ENCODE data around the gene XPO4. TPM values are rescaled to one million over a fixed set of nuclear protein-coding genes. Genes with fewer than 3 reads are reported as not detected.
"Not testable (repeated sequence)": the region's sequence is repeated elsewhere in the genome, so short reads cannot be mapped to it uniquely, and the experiment has no call there.

Gene XPO4
- total RNA-seq, 1 experiment from 2014 or later = 34.1 TPM

GRCh38 chr13:20942938-20943559 is 40.5 kb upstream of the XPO4 start:
- Histone ChIP-seq H3K4me1 (ENCODE audit: insufficient read depth, low read length) (no peaks in the 10 kb centered on the region; the same call in 1 of the 2 replicates), H3K14ac (ENCODE audit: insufficient read depth, low read length) (no peak overlapping the region), H3K56ac (ENCODE audit: insufficient read length, low read depth, low read length) (no peak overlapping the region), H3K4ac (ENCODE audit: low read depth, low read length) (no peak overlapping the region), H3K79me2 (ENCODE audit: insufficient read depth, low read length) (no peaks in the 10 kb centered on the region), H4K8ac (replicated peaks; ENCODE audit: insufficient read length, low read depth, low read length) (no peak overlapping the region), H3K23me2 (ENCODE audit: insufficient read length, low read depth, low read length, poor library complexity, severe bottlenecking) (peaks cover 5% of the 10 kb centered on the region), H3T11ph (ENCODE audit: low read length) (no peak overlapping the region), H3K79me1 (ENCODE audit: insufficient read depth, low read depth, low read length, poor library complexity, severe bottlenecking) (no peaks in the 10 kb centered on the region), H4K5ac (ENCODE audit: insufficient read length, low read depth, low read length) (no peak overlapping the region), H3K9ac (ENCODE audit: extremely low read depth, insufficient read length, low read length) (no peak overlapping the region), H2BK20ac (ENCODE audit: low read depth, low read length, poor library complexity, severe bottlenecking) (no peak overlapping the region), H3K23ac (ENCODE audit: insufficient read length, low read depth, low read length) (no peak overlapping the region), H2BK12ac (ENCODE audit: insufficient read length, low read depth, low read length) (no peak overlapping the region), H3K27me3 (ENCODE audit: insufficient read depth, low read length) (peaks cover 4% of the 10 kb centered on the region; the same call in 1 of the 2 replicates), H3K18ac (ENCODE audit: insufficient read length, low read depth, low read length) (no peak overlapping the region), H3K27ac (ENCODE audit: insufficient read length, low read depth, low read length) (no peak overlapping the region), H2BK5ac (ENCODE audit: insufficient read length, low read length) (no peak overlapping the region), H2BK120ac (ENCODE audit: low read depth, low read length, poor library complexity, severe bottlenecking) (no peak overlapping the region), H4K20me1 (ENCODE audit: control insufficient read depth, insufficient read depth, insufficient read length) (no peaks in the 10 kb centered on the region), H2BK15ac (ENCODE audit: low read depth, low read length) (no peak overlapping the region), H2AK5ac (ENCODE audit: insufficient read length, low read length) (no peak overlapping the region), H3K4me2 (ENCODE audit: insufficient read depth, insufficient read length, low read length) (no peak overlapping the region), H3K9me3 (ENCODE audit: control insufficient read depth, low read depth, low read length) (no peaks in the 10 kb centered on the region), H2AFZ (ENCODE audit: low read length) (no peak overlapping the region), H4K91ac (ENCODE audit: insufficient read length, low read depth, low read length) (no peak overlapping the region)
- Mint-ChIP-seq H3K36me3 (ENCODE audit: insufficient read depth in 1 of 3, low read depth in 3 of 3) (no peaks in the 10 kb centered on the region), H3K9me3 (no peaks in the 10 kb centered on the region), H3K27me3 (ENCODE audit: low read depth) (peaks cover 39% of the 10 kb centered on the region), H3K4me1 (peaks cover 23 to 26% of the 10 kb centered on the region in 2 experiments), H3K4me3 (no peak overlapping the region), H3K27ac (no peak overlapping the region)
- WGBS (ENCODE audit: extremely low coverage, insufficient read length, low lambda C conversion rate) = no CpG with 5 or more reads among the region's 22 CpGs
- DNase-seq = no peak
- TF ChIP-seq CTCF (conservative IDR thresholded peaks at IDR 0.05) = no peak

- not testable (repeated sequence) for H3K23me2 ChIP-seq (ENCODE audit: insufficient read length, low read depth, low read length, poor library complexity, severe bottlenecking); H3K79me2 ChIP-seq (ENCODE audit: insufficient read depth, low read length); H3K27me3 ChIP-seq (ENCODE audit: insufficient read depth, low read length); H2BK15ac ChIP-seq (ENCODE audit: low read depth, low read length); H3K4ac ChIP-seq (ENCODE audit: low read depth, low read length); H3K14ac ChIP-seq (ENCODE audit: insufficient read depth, low read length); H3T11ph ChIP-seq (ENCODE audit: low read length); H3K9me3 Mint-ChIP-seq; H3K36me3 Mint-ChIP-seq (ENCODE audit: insufficient read depth in 1 of 3, low read depth in 3 of 3); H3K56ac ChIP-seq (ENCODE audit: insufficient read length, low read depth, low read length); H3K9me3 ChIP-seq (ENCODE audit: control insufficient read depth, low read depth, low read length); H4K8ac ChIP-seq (replicated peaks; ENCODE audit: insufficient read length, low read depth, low read length); H2BK120ac ChIP-seq (ENCODE audit: low read depth, low read length, poor library complexity, severe bottlenecking); H4K5ac ChIP-seq (ENCODE audit: insufficient read length, low read depth, low read length); H2BK20ac ChIP-seq (ENCODE audit: low read depth, low read length, poor library complexity, severe bottlenecking); H4K20me1 ChIP-seq (ENCODE audit: control insufficient read depth, insufficient read depth, insufficient read length); H3K4me3 Mint-ChIP-seq; H3K4me2 ChIP-seq (ENCODE audit: insufficient read depth, insufficient read length, low read length); H3K27ac Mint-ChIP-seq; H3K18ac ChIP-seq (ENCODE audit: insufficient read length, low read depth, low read length); DNase-seq; H3K23ac ChIP-seq (ENCODE audit: insufficient read length, low read depth, low read length); H2AK5ac ChIP-seq (ENCODE audit: insufficient read length, low read length); H3K9ac ChIP-seq (ENCODE audit: extremely low read depth, insufficient read length, low read length); H3K4me1 ChIP-seq (ENCODE audit: insufficient read depth, low read length); H3K79me1 ChIP-seq (ENCODE audit: insufficient read depth, low read depth, low read length, poor library complexity, severe bottlenecking); H3K27ac ChIP-seq (ENCODE audit: insufficient read length, low read depth, low read length); H2AFZ ChIP-seq (ENCODE audit: low read length); H2BK5ac ChIP-seq (ENCODE audit: insufficient read length, low read length); H4K91ac ChIP-seq (ENCODE audit: insufficient read length, low read depth, low read length); H2BK12ac ChIP-seq (ENCODE audit: insufficient read length, low read depth, low read length)
- Mint-ChIP-seq H3K27me3 (ENCODE audit: low read depth) (peaks cover 15% of the 10 kb centered on the region), H3K4me1 (peaks cover 18 to 21% of the 10 kb centered on the region in 2 experiments)
- WGBS (ENCODE audit: extremely low coverage, insufficient read length, low lambda C conversion rate) = no CpG with 5 or more reads among the region's 10 CpGs
Measured at GRCh38 chr13:20940511-20940910, 38.0 kb upstream of the XPO4 start.

Data from H9 (cell line).